ENCODE data around the gene DIP2C.
"Not testable (repeated sequence)": the region's sequence is repeated elsewhere in the genome, so short reads cannot be mapped to it uniquely, and the experiment has no call there.

The DIP2C gene

DNA sequence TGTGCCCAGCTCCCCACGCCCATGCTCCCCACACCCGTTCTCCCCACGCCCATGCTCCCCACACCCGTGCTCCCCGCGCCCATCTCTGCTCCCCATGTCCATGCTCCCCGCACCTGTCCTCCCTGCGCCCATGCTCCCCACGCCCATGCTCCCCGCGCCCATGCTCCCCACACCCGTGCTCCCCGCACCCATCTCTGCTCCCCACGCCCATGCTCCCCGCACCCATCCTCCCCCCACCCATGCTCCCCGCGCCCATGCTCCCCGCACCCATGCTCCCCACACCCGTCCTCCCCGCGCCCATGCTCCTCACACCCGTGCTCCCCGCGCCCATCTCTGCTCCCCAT is 10.8 kb downstream of the DIP2C start:
- H3K27ac ChIP-seq (ENCODE audit: low read depth in 2 of 2, low read length in 2 of 2): not testable (repeated sequence)

GRCh38 chr10:677750-678661 is 11.5 kb downstream of the DIP2C start:
- no peak overlapping the region for H3K27ac ChIP-seq (ENCODE audit: low read depth in 2 of 2, low read length in 2 of 2)
- no peaks in the 10 kb centered on the region for H3K36me3 ChIP-seq (ENCODE audit: control insufficient read depth in 2 of 2, insufficient read depth in 2 of 2, low read length in 2 of 2)
- H3K27me3 ChIP-seq (ENCODE audit: control insufficient read depth in 2 of 2, insufficient read depth in 2 of 2, low read length in 2 of 2): no peaks in the 10 kb centered on the region
- H3K9ac ChIP-seq (ENCODE audit: low read depth in 1 of 2, low read length in 2 of 2): no peak overlapping the region
- H3K4me3 ChIP-seq (ENCODE audit: low read length in 2 of 2): no peak overlapping the region
- no peaks in the 10 kb centered on the region for H3K4me1 ChIP-seq (ENCODE audit: control insufficient read depth in 2 of 2, insufficient read depth in 2 of 2, low read length in 2 of 2)
- no peaks in the 10 kb centered on the region for H3K9me3 ChIP-seq (ENCODE audit: control insufficient read depth in 2 of 2, low read length in 2 of 2)

More for the DNA sequence above, 10.8 kb downstream of the DIP2C start:
- not testable (repeated sequence) for H3K4me3 ChIP-seq (ENCODE audit: low read length in 2 of 2); H3K9ac ChIP-seq (ENCODE audit: low read depth in 1 of 2, low read length in 2 of 2); H3K27me3 ChIP-seq (ENCODE audit: control insufficient read depth in 2 of 2, insufficient read depth in 2 of 2, low read length in 2 of 2); H3K4me1 ChIP-seq (ENCODE audit: control insufficient read depth in 2 of 2, insufficient read depth in 2 of 2, low read length in 2 of 2); H3K36me3 ChIP-seq (ENCODE audit: control insufficient read depth in 2 of 2, insufficient read depth in 2 of 2, low read length in 2 of 2); H3K9me3 ChIP-seq (ENCODE audit: control insufficient read depth in 2 of 2, low read length in 2 of 2)

DNA sequence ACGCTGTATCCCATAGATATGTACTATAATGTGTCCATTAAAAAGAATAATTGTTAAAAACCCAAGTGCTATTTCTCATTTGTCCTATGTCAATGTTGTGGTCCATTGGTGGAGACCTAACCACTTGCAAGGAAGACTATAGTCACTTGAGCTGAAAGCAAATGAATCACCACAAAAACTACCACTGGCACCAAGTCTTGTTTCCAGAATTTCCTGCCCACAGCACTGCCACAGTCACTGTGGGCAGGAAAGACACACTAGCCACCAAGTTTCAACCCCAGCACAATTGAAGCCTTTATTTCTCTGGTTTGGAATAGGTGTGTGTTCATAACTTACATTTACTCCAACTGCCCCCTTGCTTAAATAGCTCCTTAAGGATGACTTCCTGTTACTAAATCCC is 12.4 kb downstream of the DIP2C start:
- Histone ChIP-seq H3K4me3 (ENCODE audit: low read length in 2 of 2) (no peak overlapping the region), H3K36me3 (ENCODE audit: control insufficient read depth in 2 of 2, insufficient read depth in 2 of 2, low read length in 2 of 2) (no peaks in the 10 kb centered on the region), H3K27ac (ENCODE audit: low read depth in 2 of 2, low read length in 2 of 2) (no peak overlapping the region), H3K27me3 (ENCODE audit: control insufficient read depth in 2 of 2, insufficient read depth in 2 of 2, low read length in 2 of 2) (no peaks in the 10 kb centered on the region), H3K4me1 (ENCODE audit: control insufficient read depth in 2 of 2, insufficient read depth in 2 of 2, low read length in 2 of 2) (no peaks in the 10 kb centered on the region), H3K9me3 (ENCODE audit: control insufficient read depth in 2 of 2, low read length in 2 of 2) (no peaks in the 10 kb centered on the region), H3K9ac (ENCODE audit: low read depth in 1 of 2, low read length in 2 of 2) (no peak overlapping the region)

- Histone ChIP-seq H3K27ac (ENCODE audit: low read depth in 2 of 2, low read length in 2 of 2) (no peak overlapping the region), H3K9ac (ENCODE audit: low read depth in 1 of 2, low read length in 2 of 2) (no peak overlapping the region), H3K4me1 (ENCODE audit: control insufficient read depth in 2 of 2, insufficient read depth in 2 of 2, low read length in 2 of 2) (no peaks in the 10 kb centered on the region), H3K4me3 (ENCODE audit: low read length in 2 of 2) (no peak overlapping the region), H3K9me3 (ENCODE audit: control insufficient read depth in 2 of 2, low read length in 2 of 2) (no peaks in the 10 kb centered on the region), H3K36me3 (ENCODE audit: control insufficient read depth in 2 of 2, insufficient read depth in 2 of 2, low read length in 2 of 2) (no peaks in the 10 kb centered on the region), H3K27me3 (ENCODE audit: control insufficient read depth in 2 of 2, insufficient read depth in 2 of 2, low read length in 2 of 2) (no peaks in the 10 kb centered on the region)
These were observed 13.3 kb downstream of the DIP2C start for GRCh38 chr10:676178-676577.

DNA sequence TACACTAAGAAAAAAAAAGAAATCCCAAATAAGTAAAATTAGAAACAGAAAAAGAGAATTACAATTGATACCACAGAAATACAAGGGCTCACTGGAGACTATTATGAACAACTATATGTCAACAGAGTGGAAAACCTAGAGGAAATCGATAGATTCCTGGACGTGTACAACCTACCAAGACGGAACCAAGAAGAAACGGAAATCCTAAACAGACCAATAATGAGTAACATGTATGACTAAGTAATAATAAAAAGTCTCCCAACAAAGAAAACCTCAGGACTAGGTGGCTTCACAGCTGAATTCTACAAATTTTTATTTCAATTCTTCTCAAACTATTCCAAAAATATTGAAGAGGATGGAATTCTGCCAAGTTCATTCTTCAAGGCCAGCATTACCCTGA is 13.9 kb downstream of the DIP2C start:
- H3K36me3 ChIP-seq (ENCODE audit: control insufficient read depth in 2 of 2, insufficient read depth in 2 of 2, low read length in 2 of 2): no peaks in the 10 kb centered on the region
- H3K9me3 ChIP-seq (ENCODE audit: control insufficient read depth in 2 of 2, low read length in 2 of 2): no peaks in the 10 kb centered on the region
- no peaks in the 10 kb centered on the region for H3K27me3 ChIP-seq (ENCODE audit: control insufficient read depth in 2 of 2, insufficient read depth in 2 of 2, low read length in 2 of 2)
- H3K4me1 ChIP-seq (ENCODE audit: control insufficient read depth in 2 of 2, insufficient read depth in 2 of 2, low read length in 2 of 2): no peaks in the 10 kb centered on the region
- H3K9ac ChIP-seq (ENCODE audit: low read depth in 1 of 2, low read length in 2 of 2): no peak overlapping the region
- no peak overlapping the region for H3K4me3 ChIP-seq (ENCODE audit: low read length in 2 of 2)
- H3K27ac ChIP-seq (ENCODE audit: low read depth in 2 of 2, low read length in 2 of 2): no peak overlapping the region

DNA sequence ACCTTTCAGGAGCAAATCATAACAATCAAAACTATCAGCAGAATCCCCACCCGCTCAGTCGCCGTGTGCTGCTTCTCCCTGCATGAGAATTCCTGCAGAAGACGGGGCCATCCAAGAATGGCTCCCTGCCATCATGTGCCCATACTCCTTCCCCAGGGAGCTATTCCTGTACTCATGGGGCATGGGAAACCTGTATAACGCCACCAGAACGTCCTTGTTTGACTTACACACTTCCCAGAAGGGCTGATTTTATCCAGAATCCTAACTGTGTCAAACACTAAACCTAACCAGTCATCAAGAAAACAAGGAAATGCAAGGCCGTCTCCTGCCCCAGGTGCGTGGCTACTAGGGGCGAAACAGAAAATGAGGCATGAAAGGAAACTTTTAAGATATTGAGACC is 16.0 kb downstream of the DIP2C start:
- no peaks in the 10 kb centered on the region for H3K9me3 ChIP-seq (ENCODE audit: control insufficient read depth in 2 of 2, low read length in 2 of 2)
- no peak overlapping the region for H3K9ac ChIP-seq (ENCODE audit: low read depth in 1 of 2, low read length in 2 of 2)
- no peak overlapping the region for H3K27ac ChIP-seq (ENCODE audit: low read depth in 2 of 2, low read length in 2 of 2)
- H3K4me1 ChIP-seq (ENCODE audit: control insufficient read depth in 2 of 2, insufficient read depth in 2 of 2, low read length in 2 of 2): no peaks in the 10 kb centered on the region
- H3K27me3 ChIP-seq (ENCODE audit: control insufficient read depth in 2 of 2, insufficient read depth in 2 of 2, low read length in 2 of 2): no peaks in the 10 kb centered on the region
- no peaks in the 10 kb centered on the region for H3K36me3 ChIP-seq (ENCODE audit: control insufficient read depth in 2 of 2, insufficient read depth in 2 of 2, low read length in 2 of 2)
- H3K4me3 ChIP-seq (ENCODE audit: low read length in 2 of 2): no peak overlapping the region

- Histone ChIP-seq H3K27me3 (ENCODE audit: control insufficient read depth in 2 of 2, insufficient read depth in 2 of 2, low read length in 2 of 2) (no peaks in the 10 kb centered on the region), H3K36me3 (ENCODE audit: control insufficient read depth in 2 of 2, insufficient read depth in 2 of 2, low read length in 2 of 2) (no peaks in the 10 kb centered on the region), H3K27ac (ENCODE audit: low read depth in 2 of 2, low read length in 2 of 2) (no peak overlapping the region), H3K9me3 (ENCODE audit: control insufficient read depth in 2 of 2, low read length in 2 of 2) (no peaks in the 10 kb centered on the region), H3K9ac (ENCODE audit: low read depth in 1 of 2, low read length in 2 of 2) (no peak overlapping the region), H3K4me3 (ENCODE audit: low read length in 2 of 2) (no peak overlapping the region), H3K4me1 (ENCODE audit: control insufficient read depth in 2 of 2, insufficient read depth in 2 of 2, low read length in 2 of 2) (no peaks in the 10 kb centered on the region)
These were observed 16.5 kb downstream of the DIP2C start for GRCh38 chr10:672992-673391.

DNA sequence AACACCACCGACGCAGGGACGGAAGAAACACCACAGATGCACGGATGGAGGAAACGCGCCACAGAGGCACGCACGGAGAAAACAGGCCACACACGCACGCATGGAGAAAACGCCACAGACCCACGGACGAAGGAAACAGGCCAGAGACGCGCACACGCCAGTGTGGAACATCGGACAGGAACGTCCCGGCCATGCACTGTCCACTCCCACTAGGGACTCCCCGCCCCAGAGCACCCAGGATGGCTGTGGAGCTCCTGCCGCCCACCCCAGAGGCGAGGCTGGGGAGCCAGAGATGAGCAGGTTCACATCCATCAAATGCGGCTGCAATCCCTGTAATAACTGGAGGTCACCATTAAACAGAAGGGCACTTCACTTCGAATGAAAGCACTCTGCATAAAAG is 17.3 kb downstream of the DIP2C start:
- Histone ChIP-seq H3K27ac (ENCODE audit: low read depth in 2 of 2, low read length in 2 of 2) (no peak overlapping the region), H3K27me3 (ENCODE audit: control insufficient read depth in 2 of 2, insufficient read depth in 2 of 2, low read length in 2 of 2) (no peaks in the 10 kb centered on the region), H3K36me3 (ENCODE audit: control insufficient read depth in 2 of 2, insufficient read depth in 2 of 2, low read length in 2 of 2) (no peaks in the 10 kb centered on the region), H3K4me3 (ENCODE audit: low read length in 2 of 2) (no peak overlapping the region), H3K4me1 (ENCODE audit: control insufficient read depth in 2 of 2, insufficient read depth in 2 of 2, low read length in 2 of 2) (no peaks in the 10 kb centered on the region), H3K9me3 (ENCODE audit: control insufficient read depth in 2 of 2, low read length in 2 of 2) (no peaks in the 10 kb centered on the region), H3K9ac (ENCODE audit: low read depth in 1 of 2, low read length in 2 of 2) (no peak overlapping the region)

- Histone ChIP-seq H3K4me3 (ENCODE audit: low read length in 2 of 2) (no peak overlapping the region), H3K27me3 (ENCODE audit: control insufficient read depth in 2 of 2, insufficient read depth in 2 of 2, low read length in 2 of 2) (no peaks in the 10 kb centered on the region), H3K4me1 (ENCODE audit: control insufficient read depth in 2 of 2, insufficient read depth in 2 of 2, low read length in 2 of 2) (no peaks in the 10 kb centered on the region), H3K9ac (ENCODE audit: low read depth in 1 of 2, low read length in 2 of 2) (no peak overlapping the region), H3K9me3 (ENCODE audit: control insufficient read depth in 2 of 2, low read length in 2 of 2) (no peaks in the 10 kb centered on the region), H3K27ac (ENCODE audit: low read depth in 2 of 2, low read length in 2 of 2) (no peak overlapping the region), H3K36me3 (ENCODE audit: control insufficient read depth in 2 of 2, insufficient read depth in 2 of 2, low read length in 2 of 2) (no peaks in the 10 kb centered on the region)
These were observed 18.5 kb downstream of the DIP2C start for GRCh38 chr10:670990-671389.

- Histone ChIP-seq H3K4me1 (ENCODE audit: control insufficient read depth in 2 of 2, insufficient read depth in 2 of 2, low read length in 2 of 2) (no peaks in the 10 kb centered on the region), H3K27ac (ENCODE audit: low read depth in 2 of 2, low read length in 2 of 2) (no peak overlapping the region), H3K4me3 (ENCODE audit: low read length in 2 of 2) (no peak overlapping the region), H3K27me3 (ENCODE audit: control insufficient read depth in 2 of 2, insufficient read depth in 2 of 2, low read length in 2 of 2) (no peaks in the 10 kb centered on the region), H3K9ac (ENCODE audit: low read depth in 1 of 2, low read length in 2 of 2) (no peak overlapping the region), H3K36me3 (ENCODE audit: control insufficient read depth in 2 of 2, insufficient read depth in 2 of 2, low read length in 2 of 2) (no peaks in the 10 kb centered on the region), H3K9me3 (ENCODE audit: control insufficient read depth in 2 of 2, low read length in 2 of 2) (no peaks in the 10 kb centered on the region)
These were observed 19.4 kb downstream of the DIP2C start for GRCh38 chr10:670038-670437.

Measured in mucosa of rectum (tissue), 2 donors.